ENCODE measurements around the gene ZBED3. TPM values are rescaled to one million over a fixed set of nuclear protein-coding genes. Genes with fewer than 3 reads are reported as not detected.

Gene ZBED3
- total RNA-seq, 1 donor from 2014 or later = 5.1 TPM

- peak overlapping the region; percentile 44 for H3K4me3 ChIP-seq (ENCODE audit: low read depth, low read length)
- TF ChIP-seq CTCF (conservative IDR thresholded peaks at IDR 0.05; ENCODE audit: low read depth, low read length) = no peak
- no peak for DNase-seq (ENCODE audit: low read depth)
These were observed 9.3 kb downstream of the ZBED3 start for GRCh38 chr5:77077829-77078176.

GRCh38 chr5:77076961-77077828 is 9.9 kb downstream of the ZBED3 start:
- DNase-seq (ENCODE audit: low read depth) = no peak
- peak; percentile 51 for TF ChIP-seq CTCF (conservative IDR thresholded peaks at IDR 0.05; ENCODE audit: low read depth, low read length)
- H3K4me3 ChIP-seq (ENCODE audit: low read depth, low read length) = peak overlapping the region; percentile 44

- no peak for TF ChIP-seq CTCF (conservative IDR thresholded peaks at IDR 0.05; ENCODE audit: low read depth, low read length)
- no peak overlapping the region for H3K4me3 ChIP-seq (ENCODE audit: low read depth, low read length)
- no peak for DNase-seq (ENCODE audit: low read depth)
These were observed 12.3 kb downstream of the ZBED3 start for GRCh38 chr5:77074745-77075144.

- no peak for TF ChIP-seq CTCF (conservative IDR thresholded peaks at IDR 0.05; ENCODE audit: low read depth, low read length)
- no peak for DNase-seq (ENCODE audit: low read depth)
- H3K4me3 ChIP-seq (ENCODE audit: low read depth, low read length) = no peak overlapping the region
These were observed 13.4 kb downstream of the ZBED3 start for GRCh38 chr5:77073667-77074066.

DNA sequence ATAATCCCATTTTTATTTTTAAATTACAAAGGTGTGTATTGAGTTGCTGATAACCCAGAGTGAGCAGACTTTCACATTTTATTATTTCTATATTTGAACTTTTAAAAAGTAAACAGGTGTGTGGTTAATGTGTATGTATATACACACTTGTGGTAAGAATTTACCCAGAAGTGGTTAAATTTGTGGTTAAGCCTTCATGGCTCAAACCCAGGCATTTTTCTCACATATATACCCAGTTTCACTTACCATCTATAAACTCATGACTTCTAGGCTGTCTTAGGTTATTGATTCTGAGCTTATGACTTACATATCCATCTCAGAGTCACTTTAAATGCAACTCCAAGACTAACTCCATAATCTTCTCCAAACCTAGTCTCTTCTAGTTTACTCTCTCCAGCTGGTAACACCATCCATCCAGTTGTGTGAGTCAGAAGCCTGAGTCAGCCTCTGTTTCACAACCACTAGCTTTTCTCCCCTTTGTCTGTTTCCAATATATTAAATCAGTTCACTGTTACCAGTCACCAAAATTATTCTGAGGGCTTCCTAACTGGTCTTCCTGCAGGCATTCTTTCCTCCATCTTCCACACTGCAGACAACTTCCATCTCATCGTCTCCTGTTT is 20.2 kb downstream of the ZBED3 start:
- H3K4me3 ChIP-seq (ENCODE audit: low read depth, low read length) = no peak overlapping the region
- no peak for TF ChIP-seq CTCF (conservative IDR thresholded peaks at IDR 0.05; ENCODE audit: low read depth, low read length)
- peak; percentile 39 for DNase-seq (ENCODE audit: low read depth)

DNA sequence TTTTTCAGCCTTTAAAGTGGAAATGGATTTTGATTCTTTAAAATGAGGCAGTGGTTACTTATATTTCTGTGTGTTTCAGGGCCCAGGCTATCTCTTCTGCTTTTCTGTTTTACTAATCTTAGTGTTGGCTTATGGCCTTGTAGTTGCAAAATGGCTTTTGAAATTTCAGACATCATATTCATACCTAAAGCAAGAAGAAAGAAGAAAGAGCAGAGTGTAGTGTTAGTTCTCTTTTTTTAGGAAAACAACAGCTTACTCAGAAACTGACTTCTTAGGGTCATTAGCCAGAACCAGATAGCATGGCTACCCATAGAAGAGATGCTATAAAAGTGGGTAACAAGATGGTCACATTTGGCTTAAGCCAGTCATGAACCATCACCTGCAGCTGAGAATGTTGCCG is 20.9 kb downstream of the ZBED3 start:
- DNase-seq (ENCODE audit: low read depth) = no peak
- H3K4me3 ChIP-seq (ENCODE audit: low read depth, low read length) = no peak overlapping the region
- no peak for TF ChIP-seq CTCF (conservative IDR thresholded peaks at IDR 0.05; ENCODE audit: low read depth, low read length)

Measured in epithelial cell of proximal tubule (primary cell).